Dermis blood vessel endothelial cell (primary cell): ENCODE results near the gene IGF2BP3. TPM values are rescaled to one million over a fixed set of nuclear protein-coding genes. Genes with fewer than 3 reads are reported as not detected.

Experiments used
- DNase-seq: peaks from one replicate; pipeline ENCODE4 v3.0.0; 2010
- total RNA-seq: library from RNA; depleted of rRNA; stranded (reverse); fragments of >200 nt; gene quantifications from 2 replicates; pipeline ENCODE4 v1.2.3, GENCODE V29; 2014

Gene IGF2BP3
- total RNA-seq, 1 donor from 2014 or later, result 13.4 TPM

GRCh38 chr7:23472046-23472445, 1.8 kb upstream of the IGF2BP3 start:
- DNase-seq, result no peak

GRCh38 chr7:23471106-23471859, 992 bp upstream of the IGF2BP3 start:
- DNase-seq, result peak; percentile 80

- DNase-seq, result no peak
These were observed 385 bp downstream of the IGF2BP3 start for GRCh38 chr7:23469961-23470250.

- DNase-seq, result peak; percentile 60
These were observed 936 bp downstream of the IGF2BP3 start for GRCh38 chr7:23469150-23469960.

GRCh38 chr7:23468526-23469149, 1.7 kb downstream of the IGF2BP3 start:
- peak; percentile 43 for DNase-seq

- DNase-seq, result peak; percentile 65
These were observed 2.3 kb downstream of the IGF2BP3 start for GRCh38 chr7:23467806-23468525.

- DNase-seq, result no peak
These were observed 2.9 kb downstream of the IGF2BP3 start for GRCh38 chr7:23467291-23467805.

GRCh38 chr7:23462846-23463245, 7.4 kb downstream of the IGF2BP3 start:
- DNase-seq, result peak; percentile 84

- no peak for DNase-seq
These were observed 12.2 kb downstream of the IGF2BP3 start for GRCh38 chr7:23458044-23458443.

- DNase-seq, result no peak
These were observed 14.2 kb downstream of the IGF2BP3 start for GRCh38 chr7:23456093-23456492.

GRCh38 chr7:23454881-23455526, 15.3 kb downstream of the IGF2BP3 start:
- no peak for DNase-seq

GRCh38 chr7:23450518-23450917, 19.8 kb downstream of the IGF2BP3 start:
- DNase-seq, result no peak

- DNase-seq, result no peak
These were observed 20.4 kb downstream of the IGF2BP3 start for GRCh38 chr7:23449941-23450340.

GRCh38 chr7:23445326-23445725, 25.0 kb downstream of the IGF2BP3 start:
- no peak for DNase-seq

GRCh38 chr7:23443974-23444373, 26.3 kb downstream of the IGF2BP3 start:
- DNase-seq, result no peak

GRCh38 chr7:23438171-23438570, 32.1 kb downstream of the IGF2BP3 start:
- DNase-seq, result no peak

- DNase-seq, result no peak
These were observed 36.0 kb downstream of the IGF2BP3 start for GRCh38 chr7:23434147-23434917.

GRCh38 chr7:23431702-23432199, 38.5 kb downstream of the IGF2BP3 start:
- no peak for DNase-seq

- no peak for DNase-seq
These were observed 39.4 kb downstream of the IGF2BP3 start for GRCh38 chr7:23430893-23431259.

- no peak for DNase-seq
These were observed 43.4 kb downstream of the IGF2BP3 start for GRCh38 chr7:23426876-23427275.

GRCh38 chr7:23422909-23423308, 47.4 kb downstream of the IGF2BP3 start:
- DNase-seq, result no peak
